Measurements from ENCODE around the gene ERFE.

GRCh38 chr2:238139196-238140039 lies 19.4 kb upstream of the ERFE start:
- TF ChIP-seq POLR2AphosphoS5 (IDR thresholded peaks at IDR 0.05; ENCODE audit: low read depth, low read length) (no peak), BRD4 (CRISPR knock-in tag; IDR thresholded peaks at IDR 0.05) (no peak), ZNF468 (CRISPR knock-in tag; IDR thresholded peaks at IDR 0.05) (no peak), PRDM10 (CRISPR knock-in tag; IDR thresholded peaks at IDR 0.05; ENCODE audit: low read depth) (no peak), SYNCRIP (IDR thresholded peaks at IDR 0.05; ENCODE audit: insufficient read depth, low read depth, low read length) (no peak), FOXP4 (CRISPR knock-in tag; IDR thresholded peaks at IDR 0.05) (no peak)
- TF ChIP-seq, protein P1, sequence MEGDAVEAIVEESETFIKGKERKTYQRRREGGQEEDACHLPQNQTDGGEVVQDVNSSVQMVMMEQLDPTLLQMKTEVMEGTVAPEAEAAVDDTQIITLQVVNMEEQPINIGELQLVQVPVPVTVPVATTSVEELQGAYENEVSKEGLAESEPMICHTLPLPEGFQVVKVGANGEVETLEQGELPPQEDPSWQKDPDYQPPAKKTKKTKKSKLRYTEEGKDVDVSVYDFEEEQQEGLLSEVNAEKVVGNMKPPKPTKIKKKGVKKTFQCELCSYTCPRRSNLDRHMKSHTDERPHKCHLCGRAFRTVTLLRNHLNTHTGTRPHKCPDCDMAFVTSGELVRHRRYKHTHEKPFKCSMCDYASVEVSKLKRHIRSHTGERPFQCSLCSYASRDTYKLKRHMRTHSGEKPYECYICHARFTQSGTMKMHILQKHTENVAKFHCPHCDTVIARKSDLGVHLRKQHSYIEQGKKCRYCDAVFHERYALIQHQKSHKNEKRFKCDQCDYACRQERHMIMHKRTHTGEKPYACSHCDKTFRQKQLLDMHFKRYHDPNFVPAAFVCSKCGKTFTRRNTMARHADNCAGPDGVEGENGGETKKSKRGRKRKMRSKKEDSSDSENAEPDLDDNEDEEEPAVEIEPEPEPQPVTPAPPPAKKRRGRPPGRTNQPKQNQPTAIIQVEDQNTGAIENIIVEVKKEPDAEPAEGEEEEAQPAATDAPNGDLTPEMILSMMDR (CRISPR knock-in tag; IDR thresholded peaks at IDR 0.05): peak; percentile 74
- TF ChIP-seq, protein P2, sequence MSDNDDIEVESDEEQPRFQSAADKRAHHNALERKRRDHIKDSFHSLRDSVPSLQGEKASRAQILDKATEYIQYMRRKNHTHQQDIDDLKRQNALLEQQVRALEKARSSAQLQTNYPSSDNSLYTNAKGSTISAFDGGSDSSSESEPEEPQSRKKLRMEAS (IDR thresholded peaks at IDR 0.05): no peak

Data from HepG2 (cell line).